ENCODE results near the gene ZNF442. TPM values are rescaled to one million over a fixed set of nuclear protein-coding genes. Genes with fewer than 3 reads are reported as not detected.
A peak's percentile ranks its signal among the peaks of the same experiment; 100 is the strongest.
"Not testable (repeated sequence)": the region's sequence is repeated elsewhere in the genome, so short reads cannot be mapped to it uniquely, and the experiment has no call there.

Gene ZNF442
- total RNA-seq (10 to 100 TPM in 3 of 7 donors, 1 to 10 TPM in 4; 2.4 to 18.9 (median 9.4) TPM), polyA plus RNA-seq (1 to 10 TPM; 3.6 to 4.3 TPM)
- long read RNA-seq, donor 1, transcript ZNF442-203 (3 exons, 1,906 nt): major isoform, 16 of 23 reads
- long read RNA-seq, donor 1, partial matches to known transcripts: 0 of 23 reads
- long read RNA-seq, donor 1, other reads (novel, unspliced or antisense): 7 of 23 reads
- long read RNA-seq, donor 2, partial matches to known transcripts: 0 of 1 reads
- long read RNA-seq, donor 2, other reads (novel, unspliced or antisense): 0 of 1 reads
- long read RNA-seq, donor 3, partial matches to known transcripts: 0 of 9 reads
- long read RNA-seq, donor 3, other reads (novel, unspliced or antisense): 5 of 9 reads

GRCh38 chr19:12365236-12366162 is at the start of gene ZNF442:
Gene ZNF442, minus strand, starts transcription at chr19:12365683. Its CDS starts 2,052 bp downstream, at chr19:12363631.
- DNase-seq: peak; percentile 94 to 98 (median 97)
- Histone ChIP-seq H3K4me3 (peak within 1 kb of the TSS; percentile 69), H3K27me3 (no peaks in the 10 kb centered on the region), H3K36me3 (no peaks in the 10 kb centered on the region), H3K4me1 (ENCODE audit: insufficient read depth) (peaks cover 8% of the 10 kb centered on the region), H3K9me3 (no peaks in the 10 kb centered on the region), H3K27ac (peak within 1 kb of the TSS; percentile 58 to 95)
- TF ChIP-seq CTCF (IDR thresholded peaks at IDR 0.05) (peak; percentile 48 to 90 (median 62)), POLR2A (IDR thresholded peaks at IDR 0.05) (peak; percentile 87), EP300 (IDR thresholded peaks at IDR 0.05) (no peak)
- 0 to 1% (median 1%) methylated on average over 26 to 51 of the region's 51 CpGs for WGBS, 3 donors
- intact Hi-C loops (cut with DNase I): loop anchor here in 1 of 4 donors (5.0 kb wide), 1 partner anchor 73 kb away; the partner anchor contains the start of gene ZNF44

- no peaks in the 10 kb centered on the region for H3K27me3 ChIP-seq
- no peaks in the 10 kb centered on the region for H3K36me3 ChIP-seq
- no peak overlapping the region for H3K4me3 ChIP-seq
- 99 to 100% (median 100%) methylated on average over 2 of the region's 2 CpGs for WGBS, 3 donors
- H3K4me1 ChIP-seq (ENCODE audit: insufficient read depth): no peaks in the 10 kb centered on the region
- DNase-seq: no peak
- TF ChIP-seq POLR2A (IDR thresholded peaks at IDR 0.05) (no peak), CTCF (IDR thresholded peaks at IDR 0.05) (no peak), EP300 (IDR thresholded peaks at IDR 0.05) (no peak)
- H3K27ac ChIP-seq: no peak overlapping the region
- no peaks in the 10 kb centered on the region for H3K9me3 ChIP-seq
- intact Hi-C loops (cut with DNase I): no loop called here
Measured at GRCh38 chr19:12411893-12412292, 46.4 kb upstream of the ZNF442 start.

- intact Hi-C loops (cut with DNase I): no loop called here
- WGBS, 3 donors: 0% methylated on average over 57 to 71 of the region's 71 CpGs
Measured at GRCh38 chr19:12400633-12401502, 35.4 kb upstream of the ZNF442 start, which contains the start of gene ZNF799. Gene ZNF799, minus strand, starts transcription at chr19:12401271. Its CDS starts 201 bp downstream, at chr19:12401070.

GRCh38 chr19:12399901-12400632 is 34.6 kb upstream of the ZNF442 start:
- H3K27me3 ChIP-seq; H3K4me1 ChIP-seq (ENCODE audit: insufficient read depth); intact Hi-C loops (cut with DNase I); H3K36me3 ChIP-seq; H3K9me3 ChIP-seq: not testable (repeated sequence)
- 2 to 3% (median 2%) methylated on average over 23 of the region's 23 CpGs for WGBS, 3 donors
- Histone ChIP-seq H3K27ac (peak overlapping the region; percentile 60 to 77), H3K4me3 (peak overlapping the region; percentile 85)
- DNase-seq: peak in 2 of 5 donors; percentile 7 to 22

More at GRCh38 chr19:12400633-12401502, 35.4 kb upstream of the ZNF442 start, which contains the start of gene ZNF799:
- peak; percentile 94 to 97 (median 95) for DNase-seq
- Histone ChIP-seq H3K36me3 (no peaks in the 10 kb centered on the region), H3K27me3 (no peaks in the 10 kb centered on the region), H3K4me3 (peak within 1 kb of the TSS; percentile 85), H3K4me1 (ENCODE audit: insufficient read depth) (peaks cover 3% of the 10 kb centered on the region), H3K27ac (peak within 1 kb of the TSS; percentile 60 to 77), H3K9me3 (no peaks in the 10 kb centered on the region)
- TF ChIP-seq POLR2A (IDR thresholded peaks at IDR 0.05) (peak; percentile 52), CTCF (IDR thresholded peaks at IDR 0.05) (no peak), EP300 (IDR thresholded peaks at IDR 0.05) (peak; percentile 47)

- DNase-seq; H3K4me1 ChIP-seq (ENCODE audit: insufficient read depth); H3K9me3 ChIP-seq; H3K4me3 ChIP-seq; intact Hi-C loops (cut with DNase I); H3K36me3 ChIP-seq; H3K27ac ChIP-seq; H3K27me3 ChIP-seq: not testable (repeated sequence)
- WGBS, 3 donors: 96 to 99% (median 98%) methylated on average over 6 of the region's 6 CpGs
Measured at GRCh38 chr19:12391148-12391547, 25.7 kb upstream of the ZNF442 start.

- intact Hi-C loops (cut with DNase I): not testable (repeated sequence)
Measured at GRCh38 chr19:12386365-12386764, 20.9 kb upstream of the ZNF442 start.

More at GRCh38 chr19:12386365-12386764, 20.9 kb upstream of the ZNF442 start:
- not testable (repeated sequence) for H3K36me3 ChIP-seq; H3K9me3 ChIP-seq; DNase-seq; H3K4me1 ChIP-seq (ENCODE audit: insufficient read depth); H3K27me3 ChIP-seq; H3K4me3 ChIP-seq; H3K27ac ChIP-seq
- WGBS, 3 donors: 84 to 95% (median 87%) methylated on average over 1 to 2 of the region's 2 CpGs
